Stimulated activated CD4-positive, alpha-beta T cell treated with anti-CD3 and anti-CD28 coated beads, Interleukin-1b, Interleukin-23, amount 100 ng/mL, for 1 hour (primary cell): ENCODE results near the gene PCYT1A.
"Not testable (repeated sequence)": the region's sequence is repeated elsewhere in the genome, so short reads cannot be mapped to it uniquely, and the experiment has no call there.

Experiments
- DNase-seq, 2 donors: peaks; one replicate each; pipeline ENCODE4 v3.0.0-alpha.2; 2020; ENCODE audit warnings: low read depth in 2 of 2

Gene PCYT1A

DNA sequence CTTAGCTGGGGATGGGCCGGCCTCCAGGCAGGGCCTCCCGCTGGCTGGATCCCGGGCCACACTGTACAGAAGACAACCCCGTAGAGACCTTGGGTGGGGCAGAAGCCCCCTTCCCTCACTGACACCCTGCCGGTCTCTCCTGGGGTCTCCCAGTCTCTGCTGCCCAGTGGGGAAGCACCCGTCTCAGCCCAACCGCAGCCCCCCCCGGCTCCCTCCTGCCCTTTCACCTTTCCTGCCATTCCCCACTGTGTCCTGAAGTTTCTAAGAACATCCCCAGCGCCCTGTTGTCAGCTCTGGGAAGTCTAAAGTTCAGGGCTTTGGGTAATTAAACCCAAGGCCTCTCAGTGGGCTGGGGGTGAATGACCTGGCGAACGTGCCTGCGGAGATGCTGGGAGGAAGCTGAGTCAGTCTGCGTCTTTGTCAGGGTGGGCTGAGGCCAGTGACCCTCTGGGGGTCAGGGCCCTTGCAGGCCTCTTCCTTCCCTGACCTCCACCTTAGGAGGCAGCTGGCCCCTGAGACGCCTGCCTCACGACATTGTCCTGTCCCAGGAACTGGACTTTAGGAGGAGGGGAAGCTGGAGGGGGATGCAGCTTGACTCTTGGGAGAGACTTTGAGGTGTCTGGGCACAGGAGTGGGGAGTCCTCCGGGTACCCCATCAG, 72.6 kb downstream of the PCYT1A start:
- no peak for DNase-seq

DNA sequence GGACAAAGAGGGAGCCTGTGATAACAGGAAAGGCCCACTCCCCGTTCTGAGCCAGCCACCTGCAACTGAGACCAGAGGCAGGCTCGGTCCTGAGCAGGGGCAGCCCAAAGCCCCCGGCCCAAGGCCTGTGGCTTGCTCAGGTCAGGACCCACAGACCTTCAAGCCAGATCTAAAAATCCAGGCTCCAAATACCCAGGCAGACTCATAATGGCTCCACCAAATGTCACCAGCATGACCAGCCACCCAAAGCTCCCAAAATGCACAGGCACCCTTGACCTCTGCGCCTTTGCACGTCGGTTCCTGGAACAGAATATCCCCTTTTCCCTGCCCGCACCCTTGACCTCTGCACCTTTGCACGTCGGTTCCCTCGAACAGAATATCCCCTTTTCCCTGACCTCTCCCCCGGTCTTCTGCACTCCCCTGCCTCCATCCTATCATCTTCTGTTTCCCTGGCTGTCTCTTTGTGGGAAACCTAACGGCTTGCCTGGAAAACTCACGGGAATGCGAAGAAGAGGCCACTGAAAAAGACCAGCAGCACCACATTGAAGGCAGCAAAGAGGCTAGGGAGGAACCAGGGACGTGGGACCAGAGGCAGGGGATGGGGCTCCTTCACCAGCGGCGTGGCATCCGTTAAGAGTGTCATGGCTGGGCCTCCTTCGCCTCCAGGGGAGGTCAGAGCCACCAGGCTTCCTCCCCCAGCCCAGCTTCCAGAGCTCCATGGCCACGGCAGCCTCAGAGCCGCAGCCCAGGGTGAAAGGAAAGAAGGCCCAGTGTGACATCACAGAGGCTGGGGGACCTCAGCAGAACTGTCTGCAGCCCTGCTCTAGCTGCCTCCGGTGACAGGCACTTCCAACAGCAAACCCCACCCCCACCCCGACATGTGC, 76.6 kb downstream of the PCYT1A start, which contains the start of gene ZDHHC19:
TSS of gene ZDHHC19 (minus strand) at position 728 of the 884 bp plus-strand sequence. CDS start at position 643, 85 bp downstream.
- no peak for DNase-seq

DNA sequence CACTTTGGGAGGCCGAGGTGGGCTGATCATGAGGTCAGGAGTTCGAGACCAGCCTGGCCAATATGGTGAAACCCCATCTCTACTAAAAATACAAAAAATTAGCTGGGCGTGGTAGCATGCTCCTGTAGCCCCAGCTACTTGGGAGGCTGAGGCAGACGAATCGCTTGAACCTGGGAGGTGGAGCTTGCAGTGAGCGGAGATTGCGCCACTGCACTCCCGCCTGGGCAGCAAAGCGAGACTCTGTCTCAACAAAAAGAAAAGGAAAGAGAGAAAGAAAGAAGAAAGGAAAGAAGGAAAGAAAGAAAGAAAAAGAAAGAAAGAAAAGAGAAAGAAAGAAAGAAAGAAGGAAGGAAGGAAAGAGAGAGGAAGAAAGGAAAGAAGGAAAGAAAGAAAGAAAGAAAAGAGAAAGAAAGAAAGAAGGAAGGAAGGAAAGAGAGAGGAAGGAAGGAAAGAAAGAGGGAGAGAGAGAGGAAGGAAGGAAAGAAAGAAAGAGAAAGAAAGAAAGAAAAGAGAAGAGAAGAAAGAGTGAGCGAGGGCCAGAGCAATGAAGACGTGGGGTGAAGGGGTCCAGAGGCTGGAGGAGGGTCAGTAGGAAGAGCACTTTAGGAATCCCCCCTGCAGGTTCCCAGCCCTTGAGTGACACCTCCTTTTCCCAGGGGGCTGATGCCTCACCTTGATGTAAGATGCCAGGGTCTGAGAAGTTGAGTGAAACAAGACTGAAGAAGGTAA, 77.4 kb downstream of the PCYT1A start:
- not testable (repeated sequence) for DNase-seq

DNA sequence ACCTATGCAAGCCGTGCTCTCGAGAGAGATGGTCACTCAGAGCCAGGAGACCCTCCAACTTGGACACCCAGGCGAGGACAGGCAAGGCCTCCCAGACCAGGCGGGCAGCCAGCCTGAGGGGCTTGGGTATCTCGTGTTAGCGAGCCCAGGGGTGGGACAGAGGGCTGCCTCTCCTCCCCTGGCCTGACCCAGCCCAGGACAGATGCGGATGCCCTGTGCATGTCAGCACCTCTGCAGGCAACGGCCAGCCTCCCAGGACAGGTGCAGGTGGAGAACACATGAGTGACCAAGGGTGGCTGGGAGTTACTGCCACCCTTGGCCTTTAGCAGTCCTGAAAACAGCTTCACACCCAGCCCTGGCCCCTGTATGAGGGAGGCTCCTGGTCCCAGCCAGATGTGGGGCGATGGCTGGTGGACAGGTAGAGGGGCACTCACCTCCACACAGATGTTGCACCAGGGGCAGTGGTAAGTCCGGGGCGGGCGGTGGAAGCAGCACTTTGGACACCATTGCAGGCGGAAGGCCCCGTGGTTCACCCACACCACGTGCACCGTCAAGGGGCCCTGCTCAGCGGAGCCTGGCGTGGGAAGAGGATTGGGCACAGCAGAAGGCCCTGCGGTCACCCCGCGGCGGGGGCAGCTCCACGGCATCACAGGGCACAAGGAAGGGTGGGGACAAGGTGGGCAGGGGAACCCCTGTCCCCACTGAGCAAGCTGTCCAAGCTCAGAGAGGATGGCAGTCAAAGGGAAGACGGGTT, 78.4 kb downstream of the PCYT1A start:
- no peak for DNase-seq

DNA sequence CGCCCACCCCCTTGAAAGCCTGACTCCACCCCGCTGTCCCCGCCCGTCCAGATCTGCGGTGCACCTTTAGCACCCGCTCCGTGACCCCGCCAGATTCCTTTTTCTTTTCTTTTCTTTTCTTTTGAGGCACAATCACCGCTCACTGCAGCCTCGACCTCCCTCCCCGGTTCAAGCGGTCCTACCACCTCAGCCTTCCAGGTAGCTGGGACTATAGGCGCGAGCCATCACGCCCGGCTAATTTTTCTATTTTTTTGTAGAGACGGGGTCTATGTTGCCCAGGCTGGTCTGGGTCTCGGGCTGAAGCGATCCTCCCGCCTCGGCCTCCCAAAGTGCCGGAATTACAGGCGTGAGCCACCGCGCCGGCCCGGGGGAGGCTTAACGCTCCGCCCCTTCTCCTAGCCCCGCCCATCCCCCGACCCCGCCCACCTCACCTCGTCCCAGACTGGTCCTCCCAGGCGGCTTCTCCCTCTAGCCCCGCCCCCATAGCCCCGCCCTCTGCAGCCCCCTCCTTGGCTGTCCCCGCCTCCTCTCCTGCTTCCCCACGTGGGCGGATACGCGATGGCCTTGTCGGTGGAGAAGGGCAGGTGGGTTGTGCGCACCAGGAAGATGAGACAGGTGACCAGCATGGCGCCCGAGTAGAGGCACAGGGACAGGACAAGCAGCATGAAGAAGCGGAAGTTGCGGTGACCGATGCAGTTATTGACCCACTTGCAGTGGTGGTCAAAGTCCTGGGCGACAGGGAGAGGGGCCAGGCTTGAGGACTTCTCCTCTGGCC, 79.5 kb downstream of the PCYT1A start:
- peak in 1 of 2 donors; percentile 28 for DNase-seq

DNA sequence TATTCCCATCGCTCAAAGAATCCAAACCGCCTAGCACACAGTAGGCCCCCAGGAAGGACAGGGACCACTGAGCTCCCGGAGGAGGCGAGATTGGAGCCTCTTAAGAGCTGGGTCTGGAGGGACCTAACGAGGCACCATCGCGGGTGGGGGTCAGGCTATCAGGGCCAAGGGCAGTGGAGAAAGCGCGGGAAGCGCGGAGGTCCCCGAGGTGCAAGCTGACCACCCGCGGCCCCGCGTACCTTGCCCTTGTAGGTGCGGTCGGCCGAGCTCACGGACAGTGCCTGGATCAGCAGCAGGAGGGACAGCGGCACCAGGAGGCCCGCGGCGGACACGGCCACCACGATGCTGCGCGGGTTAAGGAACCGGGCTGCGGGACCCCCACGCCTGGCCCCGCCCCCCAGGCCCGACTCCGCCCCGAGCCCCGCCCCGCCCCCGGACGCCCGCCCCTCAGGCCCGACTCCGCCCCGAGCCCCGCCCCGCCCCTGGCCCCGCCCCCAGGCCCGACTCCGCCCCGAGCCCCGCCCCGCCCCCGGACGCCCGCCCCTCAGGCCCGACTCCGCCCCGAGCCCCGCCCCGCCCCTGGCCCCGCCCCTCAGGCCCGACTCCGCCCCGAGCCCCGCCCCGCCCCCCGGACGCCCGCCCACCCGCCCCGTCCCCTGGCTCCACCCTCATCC, 80.2 kb downstream of the PCYT1A start:
- no peak for DNase-seq

DNA sequence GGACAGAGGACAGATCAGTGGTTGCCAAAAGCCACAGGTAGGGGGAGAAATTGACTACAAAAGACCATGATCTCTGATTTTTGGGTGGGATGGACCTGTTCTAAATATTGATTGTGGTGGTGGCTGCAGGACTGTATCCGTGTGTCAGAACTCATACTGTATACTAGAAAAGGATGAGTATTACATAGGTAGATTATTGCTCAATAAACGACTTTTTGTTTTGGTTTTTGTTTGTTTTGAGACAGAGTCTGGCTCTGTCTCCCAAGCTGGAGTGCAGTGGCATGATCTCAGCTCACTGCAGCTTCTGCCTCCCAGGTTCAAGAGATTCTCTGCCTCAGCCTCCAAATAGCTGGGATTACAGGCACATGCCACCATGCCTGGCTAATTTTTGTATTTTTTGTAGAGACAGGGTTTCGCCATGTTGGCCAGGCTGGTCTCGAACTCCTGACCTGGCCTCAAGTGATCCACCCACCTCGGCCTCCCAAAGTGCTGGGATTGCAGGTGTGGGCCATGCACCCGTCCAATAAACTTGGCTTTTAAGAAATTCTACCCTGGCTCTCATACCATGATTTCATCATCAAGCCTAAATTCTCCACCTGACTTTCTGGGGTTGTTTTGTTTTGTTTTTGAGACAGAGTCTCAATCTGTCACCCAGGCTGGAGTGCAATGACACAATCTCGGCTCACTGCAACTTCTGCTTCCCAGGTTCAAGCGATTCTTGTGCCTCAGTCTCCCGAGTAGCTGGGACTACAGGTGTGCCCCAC, 81.9 kb downstream of the PCYT1A start:
- DNase-seq = not testable (repeated sequence)

DNA sequence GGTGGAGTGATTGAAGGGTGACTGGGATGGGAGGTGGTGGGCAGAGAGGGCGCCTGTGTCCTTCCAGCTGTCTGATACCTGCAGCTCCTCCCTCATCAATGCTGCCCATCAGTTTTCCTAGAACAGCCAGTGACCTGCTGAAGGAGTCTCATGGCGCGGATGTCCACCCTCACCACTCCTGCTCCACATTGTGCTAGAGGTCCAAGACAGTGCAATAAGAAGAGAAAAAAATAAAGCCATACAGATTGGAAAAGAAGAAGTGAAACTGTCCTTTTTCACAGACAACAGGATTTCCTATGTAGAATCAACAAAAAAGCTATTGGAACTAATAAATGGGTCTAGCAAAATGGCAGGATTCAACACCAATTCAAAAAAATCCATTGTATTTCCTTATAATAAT, 83.7 kb downstream of the PCYT1A start:
- no peak for DNase-seq

DNA sequence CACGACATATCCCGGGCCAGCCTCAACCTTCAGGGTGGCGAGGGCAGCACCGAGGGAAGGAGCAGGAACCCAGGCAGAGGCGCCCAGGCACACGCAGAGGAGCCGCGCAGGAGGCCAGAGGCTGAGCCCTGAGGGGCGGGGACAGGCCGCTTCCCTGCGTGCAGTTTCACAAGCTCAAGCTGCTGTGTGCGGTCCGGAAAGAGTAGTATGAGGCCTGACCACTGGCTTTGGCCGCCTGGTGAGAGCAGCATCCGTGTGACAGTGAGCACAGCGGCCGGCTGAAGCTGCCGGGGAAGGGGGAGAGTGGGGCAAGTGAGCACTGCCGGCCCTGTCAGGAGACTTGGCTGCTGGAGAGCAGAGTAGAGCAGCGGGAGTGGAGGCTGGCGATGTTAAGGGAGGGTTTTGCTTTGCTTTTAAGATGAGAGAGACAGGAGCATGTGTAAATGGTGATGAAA, 85.0 kb downstream of the PCYT1A start:
- DNase-seq = no peak

DNA sequence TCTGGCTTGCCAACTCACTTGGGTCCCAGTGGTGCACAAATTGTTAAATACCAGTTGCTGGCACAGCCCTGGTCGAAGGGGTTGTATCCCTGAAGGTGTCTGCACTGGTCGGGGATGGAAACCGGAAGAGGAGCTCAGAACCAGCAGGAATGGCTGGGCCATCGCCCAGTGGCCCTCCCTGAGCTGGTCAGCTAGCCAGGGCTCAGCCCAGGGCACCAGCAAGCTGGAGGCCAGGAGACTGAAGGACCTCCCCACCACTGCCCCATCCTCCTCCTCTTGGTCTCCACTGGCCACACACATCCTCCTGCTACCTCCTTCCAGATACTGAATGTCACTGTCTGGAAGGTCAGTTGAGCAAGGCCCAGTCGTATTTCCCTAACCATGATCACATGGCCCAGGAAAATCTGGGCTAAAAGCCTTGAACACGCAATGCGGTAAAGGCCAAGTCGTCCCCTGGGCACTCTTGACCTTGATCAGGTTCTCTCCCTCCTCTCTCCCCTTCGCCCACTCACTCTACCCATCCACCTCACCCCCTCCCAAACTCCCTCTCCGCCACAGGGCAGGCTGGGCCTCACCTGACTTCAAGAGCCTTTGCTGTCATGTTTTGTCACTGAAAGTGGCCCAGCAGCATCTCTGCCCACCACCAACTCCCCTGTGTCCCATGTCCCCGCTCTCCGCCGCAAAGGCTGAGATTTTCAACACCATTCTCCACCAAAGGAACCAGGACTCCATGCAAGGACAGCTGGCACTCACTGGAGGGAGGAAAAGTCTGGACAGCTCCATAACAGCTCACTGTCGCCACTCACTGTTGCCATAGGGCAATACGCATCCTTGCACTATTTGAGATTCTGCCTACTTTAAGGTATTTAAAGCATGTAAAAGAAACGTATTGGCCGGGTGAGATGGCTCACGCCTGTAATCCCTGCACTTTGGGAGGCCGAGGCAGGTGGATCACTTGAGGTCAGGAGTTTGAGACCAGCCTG, 88.5 kb downstream of the PCYT1A start:
- DNase-seq = no peak

DNA sequence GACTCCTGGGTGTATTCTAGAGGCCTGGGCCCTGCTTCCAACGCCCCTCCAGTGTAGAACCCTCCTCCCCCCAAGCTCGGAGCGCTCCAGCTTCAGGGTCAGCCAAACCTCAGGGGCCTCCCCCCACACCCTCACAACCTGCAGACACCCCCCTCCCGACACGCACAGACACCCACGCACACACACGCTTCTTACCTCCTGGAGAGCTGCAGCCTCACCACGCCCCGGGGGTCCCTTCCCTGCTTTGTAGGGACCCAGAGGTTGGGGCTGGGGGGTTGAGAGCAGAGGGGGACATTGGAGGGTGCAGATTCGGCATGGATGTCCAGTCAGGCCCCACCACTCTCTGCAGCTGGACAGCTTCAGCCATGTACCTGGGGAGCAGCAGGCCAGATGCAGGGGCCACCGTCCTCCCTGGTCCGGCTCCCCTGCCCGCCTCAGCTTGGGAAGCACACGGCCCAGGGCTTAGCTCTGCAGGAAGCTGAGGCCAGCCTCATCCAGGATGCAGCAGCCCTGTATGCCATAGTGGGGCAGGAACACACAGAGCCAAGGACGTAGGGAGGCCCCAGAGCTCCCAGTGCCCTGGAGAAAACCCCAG, 89.3 kb downstream of the PCYT1A start:
- no peak for DNase-seq

DNA sequence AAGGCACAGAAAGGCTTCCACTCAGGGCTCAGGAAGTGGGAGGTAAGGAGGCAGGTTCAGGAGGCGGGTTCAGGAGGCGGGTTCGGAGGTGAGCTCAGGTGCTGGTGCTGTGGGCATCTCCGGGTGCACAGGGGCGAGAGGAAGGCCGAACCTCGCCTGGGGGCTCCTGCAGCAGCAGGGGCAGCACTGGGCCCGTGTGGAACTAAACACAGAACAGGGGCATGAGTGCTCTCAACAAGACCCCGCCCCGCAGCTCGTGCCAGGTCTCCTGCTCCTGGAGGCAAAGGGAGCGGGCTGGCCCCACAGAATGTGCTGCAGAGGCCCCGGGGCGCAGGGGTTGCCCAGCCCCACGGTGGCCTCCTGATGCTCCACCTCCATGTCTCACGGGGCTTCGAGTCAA, 90.0 kb downstream of the PCYT1A start:
- no peak for DNase-seq

DNA sequence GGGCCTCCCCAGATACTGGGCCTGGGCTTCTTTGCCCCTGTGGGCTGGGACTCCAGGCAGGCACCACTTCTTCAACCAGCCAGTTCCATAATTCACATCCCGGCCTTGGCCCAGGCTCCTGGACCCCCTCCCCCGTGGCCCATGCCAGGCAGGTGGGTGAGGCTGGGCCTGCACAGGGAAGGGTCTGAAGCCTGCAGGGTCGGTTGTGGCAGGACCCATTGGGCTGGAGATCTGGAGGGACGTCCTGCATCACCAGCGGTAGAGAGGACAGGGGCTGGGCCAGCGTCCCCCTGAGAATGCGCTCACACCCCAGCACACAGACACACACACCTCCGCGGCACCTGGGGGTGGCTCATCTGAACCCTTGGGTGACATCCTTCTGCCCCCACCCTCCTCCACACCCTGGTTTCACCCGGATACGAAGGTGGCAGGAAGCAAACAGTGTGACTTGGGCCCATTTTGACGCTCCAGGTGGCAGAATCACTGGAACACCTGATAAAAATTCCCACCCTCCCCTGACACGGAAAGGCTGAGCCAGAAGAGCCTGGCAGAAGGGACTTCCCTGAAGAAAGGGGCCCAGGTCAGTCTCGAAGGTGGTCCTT, 91.8 kb downstream of the PCYT1A start:
- no peak for DNase-seq

DNA sequence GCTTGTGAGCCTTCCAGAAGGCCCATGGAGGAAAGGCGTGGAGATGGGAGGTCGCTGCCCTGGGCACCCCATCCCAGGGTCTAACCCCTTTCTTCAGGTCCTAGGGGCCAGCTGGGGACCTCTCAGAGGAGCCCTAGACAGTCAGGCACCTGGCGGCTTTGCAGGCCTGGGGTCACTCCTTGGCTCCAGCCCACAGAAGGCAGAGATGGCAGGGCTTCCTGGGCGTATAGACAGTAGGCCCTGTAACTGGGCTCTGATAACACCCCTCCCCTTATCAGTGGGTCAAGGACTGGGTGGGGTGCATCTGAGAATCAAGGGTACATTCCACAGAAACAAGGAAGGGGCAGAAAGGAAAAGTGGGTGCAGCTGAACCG, 93.0 kb downstream of the PCYT1A start:
- no peak for DNase-seq

DNA sequence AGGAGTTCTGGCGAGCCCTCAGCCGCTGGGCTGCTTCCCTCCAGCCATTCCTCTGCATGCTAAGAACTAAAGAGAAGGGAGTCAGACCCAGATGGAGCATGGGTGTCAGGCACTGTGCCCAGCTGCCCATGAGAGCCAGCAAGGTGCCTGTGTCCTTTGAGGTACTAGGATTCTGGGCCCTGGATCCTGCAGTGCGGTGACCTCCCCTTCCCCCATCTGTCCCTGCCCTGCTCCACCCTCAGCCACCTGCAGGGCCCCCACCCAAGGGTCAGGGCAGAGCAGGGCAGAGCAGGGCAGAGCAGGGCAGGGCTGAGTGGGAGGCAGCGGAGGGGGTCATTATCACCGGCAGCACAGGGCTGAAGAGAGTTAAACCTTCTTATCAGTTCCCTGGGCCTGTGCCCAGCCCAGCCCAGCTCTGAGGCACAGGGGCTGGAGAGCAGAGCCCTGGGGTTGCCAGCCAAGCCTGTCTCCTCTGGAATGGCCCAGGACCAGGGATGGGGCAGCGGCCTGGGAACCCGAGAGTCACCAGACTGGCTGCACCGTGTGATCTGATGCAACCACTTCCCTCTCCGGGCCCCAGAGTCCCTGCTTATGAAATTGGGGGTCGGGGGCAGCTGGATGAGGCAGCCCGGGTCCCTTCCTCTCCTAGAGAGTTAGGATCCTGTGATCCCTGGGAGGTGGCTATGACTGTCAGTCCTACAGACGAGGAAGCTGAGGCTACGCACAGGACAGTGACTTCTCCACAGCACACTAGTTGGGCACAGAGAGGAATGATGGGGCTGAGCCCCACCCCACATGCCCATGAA, 93.6 kb downstream of the PCYT1A start:
- DNase-seq = no peak

DNA sequence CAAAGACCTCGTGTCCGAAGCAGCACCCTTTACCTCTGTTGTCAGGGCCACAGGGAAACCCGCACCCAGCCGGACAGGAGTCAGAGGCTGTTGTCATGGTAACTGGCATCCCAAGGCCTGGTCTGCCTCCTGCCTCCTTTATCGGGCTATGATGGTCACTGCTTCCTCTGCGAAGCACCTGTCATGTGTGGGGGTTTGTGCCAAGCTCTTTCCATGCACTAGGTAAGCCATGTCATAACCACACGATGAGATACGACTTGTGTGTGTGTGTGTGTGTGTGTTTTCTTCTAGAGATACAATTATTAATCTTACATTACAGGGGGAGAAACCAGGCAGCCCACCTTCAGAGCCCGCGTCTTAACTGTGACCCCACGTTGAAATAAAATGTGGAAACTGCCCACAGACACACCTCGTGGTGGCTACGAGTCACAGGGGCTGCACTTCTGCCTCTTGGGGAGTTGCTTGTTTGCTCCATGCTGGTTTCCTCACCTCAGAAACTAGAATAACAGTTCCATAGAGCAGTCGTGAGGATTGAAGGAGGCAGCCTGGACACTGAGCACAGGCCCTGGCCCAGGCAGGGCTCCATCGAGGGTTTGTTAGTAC, 94.3 kb downstream of the PCYT1A start:
- no peak for DNase-seq
